Progenitor cell of endocrine pancreas (in vitro differentiated cells): ENCODE results near the gene MIX23. TPM values are rescaled to one million over a fixed set of nuclear protein-coding genes. Genes with fewer than 3 reads are reported as not detected.

Experiments
- DNase-seq: peaks from one replicate; pipeline ENCODE4 v3.0.0; 2021; ENCODE audit warnings: low spot score; ENCODE audit not compliant: unreplicated experiment
- H3K27ac Mint-ChIP-seq: 2 replicates; pipeline ENCODE4 v1.8.0; 2021; ENCODE audit warnings: mild to moderate bottlenecking, moderate library complexity, mixed read lengths
- H3K27me3 Mint-ChIP-seq: 2 replicates; pipeline ENCODE4 v1.8.0; 2021; ENCODE audit warnings: mixed read lengths
- H3K36me3 Mint-ChIP-seq: 2 replicates; pipeline ENCODE4 v1.8.0; 2022; ENCODE audit warnings: mixed read lengths; ENCODE audit not compliant: insufficient read depth
- H3K4me1 Mint-ChIP-seq: 2 replicates; pipeline ENCODE4 v1.8.0; 2021; ENCODE audit warnings: low read depth, mixed read lengths
- H3K4me3 Mint-ChIP-seq: 2 replicates; pipeline ENCODE4 v1.8.0; 2021; ENCODE audit warnings: low read depth, mild to moderate bottlenecking, moderate library complexity, mixed read lengths
- H3K9me3 Mint-ChIP-seq: 2 replicates; pipeline ENCODE4 v1.8.0; 2021; ENCODE audit warnings: low read depth, mixed read lengths
- CTCF ChIP-seq: fragments of 200-600 bp; sonication (generic); IDR thresholded peaks from one replicate; pipeline ENCODE4 v1.5.0; 2021; ENCODE audit warnings: antibody characterized with exemption, mild to moderate bottlenecking; ENCODE audit not compliant: unreplicated experiment
- total RNA-seq: library from RNA; stranded (reverse); gene quantifications from 2 replicates; pipeline ENCODE4 v1.2.1, GENCODE V29; 2021

The MIX23 gene
- total RNA-seq, 1 donor from 2014 or later: 53.5 TPM

- no peak for DNase-seq
- Mint-ChIP-seq H3K4me1 (peaks cover 10% of the 10 kb centered on the region), H3K27me3 (no peaks in the 10 kb centered on the region), H3K36me3 (peaks cover 13% of the 10 kb centered on the region), H3K9me3 (no peaks in the 10 kb centered on the region), H3K4me3 (no peak overlapping the region), H3K27ac (no peak overlapping the region)
- no peak for TF ChIP-seq CTCF
Observed at GRCh38 chr3:122410111-122410510, 27.1 kb upstream of the MIX23 start.

GRCh38 chr3:122409446-122409845 is 26.4 kb upstream of the MIX23 start:
- no peak overlapping the region for H3K4me3 Mint-ChIP-seq
- DNase-seq: no peak
- no peak overlapping the region for H3K27ac Mint-ChIP-seq
- no peak for TF ChIP-seq CTCF
- no peaks in the 10 kb centered on the region for H3K27me3 Mint-ChIP-seq
- H3K4me1 Mint-ChIP-seq: peaks cover 3% of the 10 kb centered on the region
- H3K9me3 Mint-ChIP-seq: no peaks in the 10 kb centered on the region
- H3K36me3 Mint-ChIP-seq: peaks cover 13% of the 10 kb centered on the region

- no peak for DNase-seq
- Mint-ChIP-seq H3K4me1 (no peaks in the 10 kb centered on the region), H3K36me3 (peaks cover 12% of the 10 kb centered on the region), H3K4me3 (no peak overlapping the region), H3K27me3 (no peaks in the 10 kb centered on the region), H3K9me3 (no peaks in the 10 kb centered on the region), H3K27ac (no peak overlapping the region)
- TF ChIP-seq CTCF: no peak
Observed at GRCh38 chr3:122407946-122408345, 24.9 kb upstream of the MIX23 start.

DNA sequence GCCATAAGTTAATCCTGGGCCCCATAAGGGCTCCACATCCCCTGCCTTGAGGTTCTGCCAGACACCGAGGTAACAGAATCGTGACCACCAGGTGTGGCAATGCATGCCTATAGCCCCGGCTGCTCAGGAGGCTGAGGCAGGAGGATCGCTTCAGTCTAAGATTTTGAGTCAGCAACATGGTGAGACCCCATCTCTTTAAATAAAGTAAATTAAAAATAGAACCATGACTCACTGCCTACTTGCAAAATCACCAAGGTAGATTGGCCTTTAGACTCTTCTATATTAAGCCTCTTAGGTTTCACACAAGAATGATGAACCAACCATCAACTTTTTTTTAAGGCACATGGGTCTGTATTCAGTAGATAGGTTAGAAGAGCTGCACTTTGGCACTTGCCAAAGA is 23.2 kb upstream of the MIX23 start:
- no peak for DNase-seq
- Mint-ChIP-seq H3K4me3 (no peak overlapping the region), H3K9me3 (no peaks in the 10 kb centered on the region), H3K27ac (no peak overlapping the region), H3K4me1 (no peaks in the 10 kb centered on the region), H3K36me3 (peaks cover 10% of the 10 kb centered on the region), H3K27me3 (no peaks in the 10 kb centered on the region)
- no peak for TF ChIP-seq CTCF

GRCh38 chr3:122405015-122405414 is 22.0 kb upstream of the MIX23 start:
- no peak for TF ChIP-seq CTCF
- H3K4me1 Mint-ChIP-seq: no peaks in the 10 kb centered on the region
- H3K27ac Mint-ChIP-seq: no peak overlapping the region
- no peak for DNase-seq
- peaks cover 9% of the 10 kb centered on the region for H3K36me3 Mint-ChIP-seq
- no peaks in the 10 kb centered on the region for H3K27me3 Mint-ChIP-seq
- no peak overlapping the region for H3K4me3 Mint-ChIP-seq
- H3K9me3 Mint-ChIP-seq: no peaks in the 10 kb centered on the region
